IMR-90 (cell line): ENCODE data around the gene EBF4. TPM values are rescaled to one million over a fixed set of nuclear protein-coding genes. Genes with fewer than 3 reads are reported as not detected.

ENCODE experiments used
- ATAC-seq: fragments of 200-7000 bp; cut with Tn5 transposase; 2 replicates; pipeline ENCODE4 v1.9.1; 2020; ENCODE audit warnings: low read depth, mild to moderate bottlenecking, moderate library complexity
- BruUV-seq: library from RNA; stranded (reverse); fragments of 400-500 nt; replicated peaks from 2 replicates; lab custom pipeline; 2021; lab: Mats Ljungman, UMichigan
- CTCF ChIA-PET: fragments of 300-600 bp; formaldehyde crosslinking; extraction: SDS; loops from one replicate; lab custom pipeline; 2021; ENCODE audit warnings: antibody characterized with exemption; lab: Yijun Ruan, JAX
- POLR2A ChIA-PET: fragments of 300-600 bp; sonication (Branson Sonifier 250); formaldehyde crosslinking; loops from one replicate; lab custom pipeline; 2022; ENCODE audit warnings: antibody characterized with exemption; ENCODE audit not compliant: unreplicated experiment; lab: Charles Lee
- DNase-seq: peaks from one replicate; pipeline ENCODE4 v3.0.0; 2013
- H2AFZ ChIP-seq: replicated peaks from 2 replicates; pipeline ENCODE3; 2013; ENCODE audit warnings: low read length, mild to moderate bottlenecking; ENCODE audit not compliant: poor library complexity
- H2AK5ac ChIP-seq: 2 replicates; pipeline ENCODE4 v1.6.1; 2013; ENCODE audit warnings: low read depth, low read length, inconsistent platforms
- H2AK9ac ChIP-seq: replicated peaks from 2 replicates; pipeline ENCODE3; 2013; ENCODE audit warnings: mild to moderate bottlenecking, low read depth, low read length, moderate library complexity; ENCODE audit not compliant: poor library complexity
- H2BK120ac ChIP-seq: 2 replicates; pipeline ENCODE4 v1.6.1; 2013; ENCODE audit warnings: low read depth, low read length, inconsistent platforms
- H2BK15ac ChIP-seq: 3 replicates; pipeline ENCODE4 v1.6.1; 2013; ENCODE audit warnings: low read depth, low read length, inconsistent platforms
- H2BK20ac ChIP-seq: 2 replicates; pipeline ENCODE4 v1.6.1; 2013; ENCODE audit warnings: low read depth, mild to moderate bottlenecking, inconsistent platforms, low read length, moderate library complexity
- H2BK5ac ChIP-seq: 2 replicates; pipeline ENCODE4 v1.6.1; 2013; ENCODE audit warnings: mild to moderate bottlenecking, low read depth, low read length, inconsistent platforms; ENCODE audit not compliant: poor library complexity, severe bottlenecking
- H3K14ac ChIP-seq: replicated peaks from 2 replicates; pipeline ENCODE4 v1.6.1; 2013; ENCODE audit warnings: low read depth, low read length, inconsistent platforms
- H3K18ac ChIP-seq: 2 replicates; pipeline ENCODE4 v1.6.1; 2013; ENCODE audit warnings: low read depth, low read length, control low read depth
- H3K23ac ChIP-seq: 2 replicates; pipeline ENCODE4 v1.6.1; 2013; ENCODE audit warnings: low read depth, low read length, inconsistent platforms
- H3K27ac ChIP-seq: 2 replicates; pipeline ENCODE4 v1.5.1; 2013; ENCODE audit warnings: mild to moderate bottlenecking, control low read depth, low read length; ENCODE audit not compliant: insufficient read depth
- H3K27me3 ChIP-seq: 2 replicates; pipeline ENCODE4 v1.6.1; 2013; ENCODE audit warnings: low read length; ENCODE audit not compliant: control insufficient read depth, insufficient read depth
- H3K36me3 ChIP-seq: 2 replicates; pipeline ENCODE4 v1.6.1; 2013; ENCODE audit warnings: low read length, mixed read lengths; ENCODE audit not compliant: control insufficient read depth, insufficient read depth
- H3K4ac ChIP-seq: 2 replicates; pipeline ENCODE4 v1.6.1; 2013; ENCODE audit warnings: low read depth, low read length, inconsistent platforms
- H3K4me1 ChIP-seq: 2 replicates; pipeline ENCODE4 v1.6.1; 2013; ENCODE audit warnings: low read length, mixed read lengths; ENCODE audit not compliant: control insufficient read depth, insufficient read depth
- H3K4me2 ChIP-seq: 2 replicates; pipeline ENCODE4 v1.6.1; 2013; ENCODE audit warnings: low read depth, mild to moderate bottlenecking, control low read depth, low read length, moderate library complexity
- H3K4me3 ChIP-seq: 2 replicates; pipeline ENCODE4 v1.5.1; 2013; ENCODE audit warnings: low read depth, mild to moderate bottlenecking, control low read depth, low read length, moderate library complexity; ENCODE audit not compliant: insufficient read depth
- H3K56ac ChIP-seq: 2 replicates; pipeline ENCODE4 v1.6.1; 2013; ENCODE audit warnings: low read length, inconsistent platforms; ENCODE audit not compliant: insufficient read depth; ENCODE audit errors: extremely low read depth
- H3K79me1 ChIP-seq, 2 experiments: 2 replicates each; pipeline ENCODE4 v1.6.1; 2013; ENCODE audit warnings: low read length in 2 of 2, inconsistent platforms in 1 of 2, low read depth in 1 of 2
- H3K9ac ChIP-seq: 2 replicates; pipeline ENCODE4 v1.6.1; 2013; ENCODE audit warnings: low read depth, low read length, control low read depth
- H3K9me1 ChIP-seq: 2 replicates; pipeline ENCODE4 v1.6.1; 2013; ENCODE audit warnings: low read length, inconsistent platforms; ENCODE audit not compliant: insufficient read depth
- H3K9me3 ChIP-seq: 2 replicates; pipeline ENCODE4 v1.6.1; 2013; ENCODE audit warnings: low read length; ENCODE audit not compliant: control insufficient read depth, insufficient read depth
- H4K20me1 ChIP-seq: 2 replicates; pipeline ENCODE4 v1.6.1; 2013; ENCODE audit warnings: low read length, inconsistent platforms; ENCODE audit not compliant: insufficient read depth
- H4K5ac ChIP-seq: 2 replicates; pipeline ENCODE4 v1.6.1; 2013; ENCODE audit warnings: mild to moderate bottlenecking, low read depth, low read length, control low read depth
- H4K8ac ChIP-seq, 2 experiments: 2 replicates each; pipeline ENCODE4 v1.6.1; 2013; ENCODE audit warnings: low read depth in 2 of 2, low read length in 2 of 2, control low read depth in 1 of 2, inconsistent platforms in 1 of 2
- H4K91ac ChIP-seq: 2 replicates; pipeline ENCODE4 v1.6.1; 2013; ENCODE audit warnings: low read depth, low read length, inconsistent platforms; ENCODE audit not compliant: insufficient read depth
- BHLHE40 ChIP-seq: fragments of 150-350 bp; IDR thresholded peaks from 2 replicates; pipeline ENCODE4 v1.6.1; 2016; ENCODE audit warnings: mild to moderate bottlenecking, low read depth, low read length
- CEBPB ChIP-seq: IDR thresholded peaks from 2 replicates; pipeline ENCODE4 v1.6.1; 2012; ENCODE audit warnings: low read depth, low read length, improper control_type of control experiment
- CHD1 ChIP-seq: IDR thresholded peaks from 2 replicates; pipeline ENCODE4 v1.6.1; 2012; ENCODE audit warnings: low read depth, low read length, improper control_type of control experiment
- FOS ChIP-seq: fragments of 150-350 bp; IDR thresholded peaks from 2 replicates; pipeline ENCODE4 v1.6.1; 2016; ENCODE audit warnings: low read depth, low read length
- MAFK ChIP-seq: IDR thresholded peaks from 2 replicates; pipeline ENCODE4 v1.6.1; 2012; ENCODE audit warnings: low read depth, low read length, improper control_type of control experiment
- MAZ ChIP-seq: IDR thresholded peaks from 2 replicates; pipeline ENCODE4 v1.6.1; 2012; ENCODE audit warnings: low read depth, mild to moderate bottlenecking, low read length, improper control_type of control experiment, moderate library complexity, borderline replicate concordance
- MXI1 ChIP-seq: IDR thresholded peaks from 2 replicates; pipeline ENCODE4 v1.6.1; 2012; ENCODE audit warnings: low read depth, mild to moderate bottlenecking, low read length, moderate library complexity, borderline replicate concordance
- NFE2L2 ChIP-seq: fragments of 150-350 bp; IDR thresholded peaks from 2 replicates; pipeline ENCODE4 v1.6.1; 2016; ENCODE audit warnings: low read depth, mild to moderate bottlenecking, low read length
- POLR2A ChIP-seq: IDR thresholded peaks from 2 replicates; pipeline ENCODE4 v1.6.1; 2012; ENCODE audit warnings: mild to moderate bottlenecking, low read depth, low read length
- RAD21 ChIP-seq: IDR thresholded peaks from 2 replicates; pipeline ENCODE4 v1.6.1; 2012; ENCODE audit warnings: low read length, improper control_type of control experiment
- RCOR1 ChIP-seq: IDR thresholded peaks from 2 replicates; pipeline ENCODE4 v1.6.1; 2012; ENCODE audit warnings: mild to moderate bottlenecking, low read length, improper control_type of control experiment; ENCODE audit not compliant: insufficient replicate concordance
- RFX5 ChIP-seq: IDR thresholded peaks from 2 replicates; pipeline ENCODE4 v1.8.0; 2012; ENCODE audit warnings: low read depth, mild to moderate bottlenecking, low read length, moderate library complexity
- SMC3 ChIP-seq: fragments of 150-350 bp; IDR thresholded peaks from 2 replicates; pipeline ENCODE4 v1.6.1; 2016; ENCODE audit warnings: low read depth, mild to moderate bottlenecking, antibody characterized with exemption, low read length, moderate library complexity
- WGBS, 2 experiments: methylation state at CpG; one replicate each; pipeline versions ENCODE4 v1.1.5 to v1.1.7; 2013; ENCODE audit warnings: missing lambda C conversion rate in 2 of 2; ENCODE audit not compliant: insufficient read length in 1 of 2; ENCODE audit errors: extremely low coverage in 2 of 2; 5-methylcytosine and 5-hydroxymethylcytosine counted together
- dilution Hi-C: fragments of 300-500 bp; cut with HindIII; formaldehyde crosslinking; loops from one replicate; pipeline ENCODE4 v1.14.3; 2018; ENCODE audit warnings: low sequenced_read_pairs; ENCODE audit not compliant: unreplicated experiment
- in situ Hi-C: fragments of 300-500 bp; cut with MboI; formaldehyde crosslinking; loops from 3 replicates; pipeline ENCODE4 v1.14.3; 2019; ENCODE audit warnings: low sequenced_read_pairs, inconsistent platforms, mixed read lengths
- intact Hi-C: fragments of 100-400 bp; cut with micrococcal nuclease; formaldehyde crosslinking; loops from 2 replicates; pipeline ENCODE4 v1.10.0; 2022
- polyA plus RNA-seq, 3 experiments: library from polyadenylated mRNA; depleted of rRNA; stranded (reverse); fragments of >200 nt; gene quantifications; 2 replicates each; pipeline ENCODE4 v1.2.3, GENCODE V29; 2012; ENCODE audit warnings: low replicate concordance in 1 of 3
- total RNA-seq: library from RNA; depleted of rRNA; stranded (reverse); fragments of >200 nt; gene quantifications from 2 replicates; pipeline ENCODE4 v1.2.3, GENCODE V29; 2012
- TF ChIP-seq, protein P1 (sequence below): fragments of 150-350 bp; IDR thresholded peaks from 2 replicates; pipeline ENCODE4 v1.6.1; 2017; ENCODE audit warnings: mild to moderate bottlenecking, antibody characterized with exemption, low read length, low read depth
- TF ChIP-seq, protein P2 (sequence below): conservative IDR thresholded peaks from 2 replicates; pipeline ENCODE4 v1.5.1; 2012; ENCODE audit warnings: mild to moderate bottlenecking, low read depth, low read length, improper control_type of control experiment
- TF ChIP-seq, protein P3 (sequence below): fragments of 150-350 bp; IDR thresholded peaks from 2 replicates; pipeline ENCODE4 v1.6.1; 2016; ENCODE audit warnings: low read depth, mild to moderate bottlenecking, low read length, moderate library complexity, borderline replicate concordance

EBF4 gene
- total and polyA plus RNA-seq, 2 of the 4 experiments (the other 2 are of a cell fraction), result 0.18 to 1.1 TPM

DNA sequence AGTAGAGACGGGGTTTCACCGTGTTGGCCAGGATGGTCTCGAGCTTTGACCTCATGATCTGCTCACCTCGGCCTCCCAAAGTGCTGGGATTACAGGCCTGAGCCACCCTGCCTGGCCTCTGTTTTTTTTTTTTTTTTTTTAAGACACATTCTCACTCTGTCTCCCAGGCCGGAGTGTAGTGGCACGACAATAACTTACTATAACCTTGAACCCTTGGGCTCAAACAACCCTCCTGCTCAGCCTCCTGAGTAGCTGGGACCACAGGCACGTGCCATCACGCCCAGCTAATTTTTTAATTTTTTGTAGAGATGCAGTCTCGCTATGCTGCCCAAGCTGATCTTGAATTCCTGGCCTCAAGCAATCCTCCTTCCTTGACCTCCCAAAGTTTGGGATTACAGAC is 81.2 kb downstream of the EBF4 start:
- no TSS peak for BruUV-seq
- in situ Hi-C loops (no loop called here), intact Hi-C loops (no loop called here), dilution Hi-C loops (no loop called here)
- H3K14ac ChIP-seq, result no peak overlapping the region
- no peak overlapping the region for H2AFZ ChIP-seq
- H2BK5ac ChIP-seq, result no peak overlapping the region
- H3K27me3 ChIP-seq, result peaks cover 14% of the 10 kb centered on the region
- CTCF ChIA-PET, result interaction anchor here (0.8 kb wide), 1 partner anchor 280 kb away, joined by 3 read pairs; no protein-coding TSS in a partner anchor
- no peaks in the 10 kb centered on the region for H3K79me1 ChIP-seq
- no peak overlapping the region for H4K91ac ChIP-seq
- H3K23ac ChIP-seq, result no peak overlapping the region
- POLR2A ChIA-PET, result no interaction called here
- H3K18ac ChIP-seq, result no peak overlapping the region
- H3K4me1 ChIP-seq, result no peaks in the 10 kb centered on the region
- no peak overlapping the region for H3K4ac ChIP-seq
- no peaks in the 10 kb centered on the region for H3K9me1 ChIP-seq
- H3K9me3 ChIP-seq, result peaks cover 6% of the 10 kb centered on the region
- H2AK5ac ChIP-seq, result no peak overlapping the region
- no peak overlapping the region for H4K8ac ChIP-seq
- H2BK20ac ChIP-seq, result no peak overlapping the region
- no peak overlapping the region for H3K4me3 ChIP-seq
- 88% methylated on average over 3 of the region's 9 CpGs; no CpG with 5 or more reads in 1 of the 2 experiments for WGBS, 2 experiments
- H3K36me3 ChIP-seq, result no peaks in the 10 kb centered on the region
- H2AK9ac ChIP-seq, result no peak overlapping the region
- H4K20me1 ChIP-seq, result no peaks in the 10 kb centered on the region
- no peak for ATAC-seq
- no peak overlapping the region for H3K27ac ChIP-seq
- TF ChIP-seq RAD21, result no peak
- TF ChIP-seq, protein P1, sequence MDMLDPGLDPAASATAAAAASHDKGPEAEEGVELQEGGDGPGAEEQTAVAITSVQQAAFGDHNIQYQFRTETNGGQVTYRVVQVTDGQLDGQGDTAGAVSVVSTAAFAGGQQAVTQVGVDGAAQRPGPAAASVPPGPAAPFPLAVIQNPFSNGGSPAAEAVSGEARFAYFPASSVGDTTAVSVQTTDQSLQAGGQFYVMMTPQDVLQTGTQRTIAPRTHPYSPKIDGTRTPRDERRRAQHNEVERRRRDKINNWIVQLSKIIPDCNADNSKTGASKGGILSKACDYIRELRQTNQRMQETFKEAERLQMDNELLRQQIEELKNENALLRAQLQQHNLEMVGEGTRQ, result no peak
- TF ChIP-seq MAFK, result no peak
- no peak for TF ChIP-seq CHD1
- TF ChIP-seq RCOR1, result no peak
- no peak for TF ChIP-seq RFX5
- no peak for TF ChIP-seq SMC3
- no peak for TF ChIP-seq MXI1
- TF ChIP-seq NFE2L2, result no peak
- TF ChIP-seq, protein P2, sequence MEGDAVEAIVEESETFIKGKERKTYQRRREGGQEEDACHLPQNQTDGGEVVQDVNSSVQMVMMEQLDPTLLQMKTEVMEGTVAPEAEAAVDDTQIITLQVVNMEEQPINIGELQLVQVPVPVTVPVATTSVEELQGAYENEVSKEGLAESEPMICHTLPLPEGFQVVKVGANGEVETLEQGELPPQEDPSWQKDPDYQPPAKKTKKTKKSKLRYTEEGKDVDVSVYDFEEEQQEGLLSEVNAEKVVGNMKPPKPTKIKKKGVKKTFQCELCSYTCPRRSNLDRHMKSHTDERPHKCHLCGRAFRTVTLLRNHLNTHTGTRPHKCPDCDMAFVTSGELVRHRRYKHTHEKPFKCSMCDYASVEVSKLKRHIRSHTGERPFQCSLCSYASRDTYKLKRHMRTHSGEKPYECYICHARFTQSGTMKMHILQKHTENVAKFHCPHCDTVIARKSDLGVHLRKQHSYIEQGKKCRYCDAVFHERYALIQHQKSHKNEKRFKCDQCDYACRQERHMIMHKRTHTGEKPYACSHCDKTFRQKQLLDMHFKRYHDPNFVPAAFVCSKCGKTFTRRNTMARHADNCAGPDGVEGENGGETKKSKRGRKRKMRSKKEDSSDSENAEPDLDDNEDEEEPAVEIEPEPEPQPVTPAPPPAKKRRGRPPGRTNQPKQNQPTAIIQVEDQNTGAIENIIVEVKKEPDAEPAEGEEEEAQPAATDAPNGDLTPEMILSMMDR, result no peak
- no peak for TF ChIP-seq MAZ
- TF ChIP-seq FOS, result no peak
- no peak for TF ChIP-seq BHLHE40
- TF ChIP-seq, protein P3, sequence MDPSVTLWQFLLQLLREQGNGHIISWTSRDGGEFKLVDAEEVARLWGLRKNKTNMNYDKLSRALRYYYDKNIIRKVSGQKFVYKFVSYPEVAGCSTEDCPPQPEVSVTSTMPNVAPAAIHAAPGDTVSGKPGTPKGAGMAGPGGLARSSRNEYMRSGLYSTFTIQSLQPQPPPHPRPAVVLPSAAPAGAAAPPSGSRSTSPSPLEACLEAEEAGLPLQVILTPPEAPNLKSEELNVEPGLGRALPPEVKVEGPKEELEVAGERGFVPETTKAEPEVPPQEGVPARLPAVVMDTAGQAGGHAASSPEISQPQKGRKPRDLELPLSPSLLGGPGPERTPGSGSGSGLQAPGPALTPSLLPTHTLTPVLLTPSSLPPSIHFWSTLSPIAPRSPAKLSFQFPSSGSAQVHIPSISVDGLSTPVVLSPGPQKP, result no peak
- no peak for TF ChIP-seq CEBPB
- TF ChIP-seq POLR2A, result no peak
- no peak overlapping the region for H3K56ac ChIP-seq
- H3K4me2 ChIP-seq, result no peak overlapping the region
- no peak for DNase-seq
- no peak overlapping the region for H3K9ac ChIP-seq
- no peak overlapping the region for H4K5ac ChIP-seq
- no peak overlapping the region for H2BK15ac ChIP-seq
- H2BK120ac ChIP-seq, result no peak overlapping the region
